Middle frontal gyrus (tissue), 1 donor: ENCODE data around the gene SAMD14.

Source experiments
- DNase-seq: peaks from one replicate; pipeline ENCODE4 v3.0.0-alpha.2; 2015; ENCODE audit warnings: low spot score; ENCODE audit errors: extremely low spot score

SAMD14 gene

DNA sequence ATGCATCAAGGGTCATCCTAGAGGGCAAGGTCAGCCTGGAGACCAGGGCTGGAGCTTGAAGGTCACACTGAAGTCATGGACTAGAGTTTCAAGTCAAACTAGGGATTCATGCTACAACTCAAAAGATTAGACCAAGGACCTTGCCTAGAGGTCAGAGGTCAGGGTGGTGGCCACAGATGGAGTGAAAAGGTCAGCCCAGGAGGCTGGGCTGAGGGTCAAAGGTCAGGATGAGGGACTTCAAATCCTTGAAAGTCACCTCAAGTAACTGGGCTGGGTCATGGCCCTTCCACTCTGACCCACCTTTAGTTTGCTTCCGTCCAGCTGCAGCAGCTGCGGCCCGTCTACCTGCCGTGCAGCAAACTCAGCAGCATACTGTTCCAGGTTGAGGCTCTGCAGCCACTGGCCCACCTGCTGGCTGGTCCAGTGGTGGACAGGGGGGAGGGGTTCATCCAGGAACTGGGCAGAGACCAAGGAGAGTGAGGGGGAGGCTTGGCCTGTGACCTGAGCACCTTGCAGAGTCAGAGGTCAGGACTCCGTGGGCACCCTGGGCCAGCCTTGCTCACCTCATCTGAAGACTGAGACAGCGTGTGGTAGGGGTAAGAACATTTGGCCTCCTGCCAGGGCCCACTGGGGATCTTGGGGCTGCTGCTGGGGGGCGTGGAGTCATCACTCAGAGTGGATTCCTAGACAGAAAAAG lies 16.2 kb downstream of the SAMD14 start:
- no peak for DNase-seq

GRCh38 chr17:50112694-50113093 lies 17.3 kb downstream of the SAMD14 start:
- DNase-seq = no peak

GRCh38 chr17:50111673-50112655 lies 18.0 kb downstream of the SAMD14 start:
- DNase-seq = no peak

DNA sequence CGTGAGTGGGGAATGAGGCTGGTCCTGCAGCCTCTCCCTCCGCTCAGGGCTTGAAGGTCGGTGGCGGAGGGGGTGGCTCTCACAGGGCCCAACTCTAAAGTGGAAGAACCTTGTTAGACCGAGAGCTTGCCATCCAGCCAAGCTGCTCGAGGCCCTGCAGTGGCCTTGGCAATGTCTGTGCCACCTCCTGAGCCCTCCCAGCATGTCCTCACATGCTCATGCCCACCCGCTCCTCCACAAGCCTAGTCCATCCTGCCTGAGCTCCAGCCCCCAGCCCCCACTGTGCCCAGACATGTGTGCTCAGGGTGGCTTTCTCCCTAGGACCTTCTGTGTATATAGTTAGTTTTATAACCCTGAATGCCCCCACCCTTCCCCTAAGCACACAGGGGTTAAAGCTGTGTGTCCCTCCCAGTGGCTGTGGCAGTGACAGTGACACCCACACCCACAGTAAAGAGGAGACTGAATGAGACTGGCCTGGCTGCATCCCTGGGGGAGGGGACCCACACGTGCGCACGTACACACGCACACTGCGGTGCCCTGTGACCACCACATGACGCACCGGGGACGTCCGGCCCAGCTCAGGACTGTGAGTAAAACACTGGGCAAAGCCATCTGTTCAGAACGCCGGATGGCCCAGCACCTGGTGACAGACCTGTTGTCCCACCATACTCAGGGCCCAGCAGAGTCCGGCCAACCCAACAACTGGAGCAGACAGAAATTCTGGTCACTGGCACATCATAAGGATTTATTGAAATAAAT lies 19.2 kb downstream of the SAMD14 start:
- DNase-seq = no peak

GRCh38 chr17:50109785-50110184 lies 20.2 kb downstream of the SAMD14 start:
- no peak for DNase-seq

DNA sequence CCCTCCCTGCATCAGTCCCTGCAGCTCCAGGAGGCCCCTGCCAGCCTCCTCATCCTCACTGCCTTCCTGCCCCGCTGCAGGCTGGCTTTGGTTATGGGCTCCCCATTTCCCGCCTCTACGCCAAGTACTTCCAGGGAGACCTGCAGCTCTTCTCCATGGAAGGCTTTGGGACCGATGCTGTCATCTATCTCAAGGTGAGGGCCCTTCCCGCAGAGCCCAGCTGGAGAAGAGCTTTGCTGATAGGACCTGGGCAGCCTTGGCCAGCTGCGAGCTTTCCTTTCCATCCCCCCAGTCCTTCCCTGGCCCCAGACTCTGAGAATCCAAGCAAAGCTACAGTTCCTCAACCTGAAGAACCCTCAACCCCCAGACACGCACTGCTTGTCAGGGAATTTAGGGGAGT lies 20.8 kb downstream of the SAMD14 start:
- DNase-seq = no peak

- DNase-seq = no peak
Measured at GRCh38 chr17:50108556-50108955, 21.4 kb downstream of the SAMD14 start.

DNA sequence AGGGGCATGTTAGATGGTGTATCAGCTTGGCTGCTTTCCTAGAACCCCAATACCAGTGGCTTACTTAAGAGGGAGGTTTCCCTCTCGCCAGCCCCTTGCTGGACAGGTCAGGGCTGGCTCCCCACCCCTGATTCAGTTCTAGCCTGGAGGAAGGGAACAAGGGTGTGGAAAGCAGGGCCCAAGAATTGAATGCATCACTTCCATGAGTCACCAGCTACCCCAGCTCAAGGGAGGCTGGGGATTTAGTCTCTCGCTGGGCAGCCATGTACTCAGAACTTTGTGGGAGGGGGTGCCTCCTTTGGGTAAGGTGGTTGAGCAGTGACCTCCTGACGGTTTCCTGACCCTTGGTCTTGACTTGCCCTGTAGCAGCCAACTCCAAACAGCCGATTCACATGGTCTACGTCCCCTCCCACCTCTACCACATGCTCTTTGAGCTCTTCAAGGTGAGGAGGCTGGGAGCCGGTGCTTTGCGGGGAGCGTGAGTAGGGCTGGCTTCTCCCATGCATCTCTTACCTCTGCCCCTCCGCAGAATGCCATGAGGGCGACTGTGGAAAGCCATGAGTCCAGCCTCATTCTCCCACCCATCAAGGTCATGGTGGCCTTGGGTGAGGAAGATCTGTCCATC lies 22.1 kb downstream of the SAMD14 start:
- DNase-seq = no peak

DNA sequence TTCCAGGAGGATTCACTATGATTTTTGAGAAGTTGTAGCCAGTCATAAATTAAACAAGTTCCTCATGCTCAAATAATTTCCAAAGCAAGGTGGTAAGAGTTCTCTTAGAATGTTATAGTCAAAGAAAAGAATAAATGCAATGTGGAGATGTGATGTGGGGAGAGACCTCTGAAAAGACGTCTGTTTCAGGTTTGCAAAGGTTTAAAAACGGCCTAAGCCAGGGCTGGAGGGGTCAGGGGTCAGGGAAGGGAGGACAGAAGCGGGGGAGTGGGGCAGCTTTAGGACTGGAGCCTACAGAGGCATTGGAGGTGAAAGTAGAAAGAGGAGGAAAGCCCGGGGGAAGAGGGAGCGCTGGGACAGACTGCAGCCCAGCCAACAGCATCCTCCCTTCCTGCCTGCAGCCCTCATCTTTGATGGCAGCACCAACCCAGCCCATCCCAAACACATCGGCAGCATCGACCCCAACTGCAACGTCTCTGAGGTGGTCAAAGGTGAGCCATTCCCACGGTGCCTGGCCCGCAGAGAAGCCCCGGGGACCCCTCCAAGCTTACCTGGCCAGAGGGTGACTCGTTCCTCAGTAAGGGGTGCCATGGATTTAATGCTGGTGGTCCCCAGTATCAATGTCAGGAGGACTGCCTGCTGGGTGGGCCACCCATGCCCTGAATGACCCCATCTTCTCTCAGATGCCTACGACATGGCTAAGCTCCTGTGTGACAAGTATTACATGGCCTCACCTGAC lies 23.4 kb downstream of the SAMD14 start:
- DNase-seq = no peak

DNA sequence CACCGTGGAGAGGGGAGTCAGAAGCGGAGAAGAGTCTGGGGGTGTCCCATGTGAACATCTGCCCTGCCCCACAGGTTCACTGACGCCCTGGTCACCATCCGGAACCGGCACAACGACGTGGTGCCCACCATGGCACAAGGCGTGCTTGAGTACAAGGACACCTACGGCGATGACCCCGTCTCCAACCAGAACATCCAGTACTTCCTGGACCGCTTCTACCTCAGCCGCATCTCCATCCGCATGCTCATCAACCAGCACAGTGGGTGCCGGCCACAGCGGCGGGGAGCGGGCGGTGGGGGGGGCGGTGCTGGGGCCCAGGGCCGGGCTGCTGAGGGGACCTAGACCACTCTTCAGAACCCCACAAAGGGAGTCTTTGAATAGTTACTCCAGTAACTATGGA lies 24.1 kb downstream of the SAMD14 start:
- DNase-seq = no peak

DNA sequence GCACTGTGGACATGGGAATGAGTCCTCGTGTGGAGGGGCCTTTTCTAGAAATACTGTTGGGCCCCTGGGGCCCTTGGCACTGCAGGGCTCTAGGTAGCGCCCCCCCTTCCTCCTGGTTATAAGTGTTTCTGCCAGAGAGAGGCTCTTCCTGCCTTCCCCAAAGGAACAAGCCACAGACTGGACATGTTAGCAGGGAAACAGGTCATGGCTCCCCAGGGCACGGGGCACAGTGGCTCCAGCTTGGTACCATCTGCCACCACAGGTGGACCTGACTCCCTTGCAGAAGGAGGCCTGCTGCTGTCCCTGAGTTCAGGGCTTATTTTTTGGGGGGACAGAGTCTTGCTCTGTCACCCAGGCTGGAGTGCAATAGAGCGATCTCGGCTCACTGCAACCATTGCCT lies 26.0 kb downstream of the SAMD14 start:
- DNase-seq = no peak

DNA sequence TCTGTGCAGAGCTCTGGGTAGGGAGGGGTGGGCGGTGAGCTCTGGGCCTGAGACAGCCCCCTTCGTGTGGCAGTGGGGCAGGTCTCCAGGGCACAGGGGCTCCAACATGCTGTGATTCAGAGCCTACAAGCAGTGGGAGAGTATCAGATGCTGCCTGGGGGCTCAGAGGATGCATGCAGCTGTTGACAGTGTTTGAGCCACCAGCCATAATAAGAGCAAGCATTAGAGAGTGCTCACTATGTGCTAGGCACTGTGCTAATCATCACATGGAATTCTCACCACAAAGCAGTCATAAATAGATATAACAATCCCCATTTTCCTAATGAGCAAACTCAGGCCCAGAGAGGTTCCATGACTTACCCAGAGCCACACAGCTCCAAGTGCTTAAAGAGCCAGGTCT lies 26.7 kb downstream of the SAMD14 start:
- DNase-seq = no peak

GRCh38 chr17:50102164-50102991 lies 27.6 kb downstream of the SAMD14 start:
- DNase-seq = no peak

DNA sequence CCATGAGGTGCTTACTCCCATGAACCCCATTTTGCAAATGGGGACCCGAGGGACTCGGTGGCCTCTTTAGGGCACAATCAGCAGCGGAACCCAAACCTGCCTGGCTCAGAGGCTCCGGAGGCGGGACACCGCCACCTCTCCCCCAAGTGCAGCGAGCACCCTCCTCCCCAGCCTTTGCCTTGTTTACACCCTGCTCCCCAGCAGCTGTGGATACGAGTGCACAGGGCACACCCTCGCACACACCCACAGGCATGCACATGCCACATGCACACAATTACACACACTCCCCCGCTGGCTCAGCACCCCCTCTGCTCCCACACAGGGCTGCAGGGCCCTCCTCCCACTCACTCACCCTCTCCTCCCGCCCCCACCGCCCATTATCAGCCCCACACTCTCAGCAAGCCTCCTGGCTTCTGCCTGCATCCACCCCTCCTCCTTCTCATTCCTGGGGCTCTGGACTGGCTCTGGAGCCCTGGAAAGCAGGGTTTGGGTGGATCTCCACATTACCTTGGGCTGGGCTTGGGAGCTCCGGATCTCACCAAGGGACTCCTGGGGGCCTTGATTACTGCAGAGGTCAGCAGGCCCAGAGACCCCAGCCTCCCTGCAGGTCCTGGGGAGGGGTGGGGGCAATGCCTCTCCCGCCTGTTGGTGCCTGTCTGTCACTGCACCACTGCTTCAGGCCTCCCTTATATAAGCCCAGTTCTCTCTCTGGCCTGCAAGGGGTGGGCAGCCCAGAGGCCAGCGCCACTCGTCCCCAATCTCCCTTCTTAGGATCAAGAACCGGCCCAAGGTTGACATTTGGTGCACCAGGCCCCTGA lies 28.4 kb downstream of the SAMD14 start:
- DNase-seq = no peak

DNA sequence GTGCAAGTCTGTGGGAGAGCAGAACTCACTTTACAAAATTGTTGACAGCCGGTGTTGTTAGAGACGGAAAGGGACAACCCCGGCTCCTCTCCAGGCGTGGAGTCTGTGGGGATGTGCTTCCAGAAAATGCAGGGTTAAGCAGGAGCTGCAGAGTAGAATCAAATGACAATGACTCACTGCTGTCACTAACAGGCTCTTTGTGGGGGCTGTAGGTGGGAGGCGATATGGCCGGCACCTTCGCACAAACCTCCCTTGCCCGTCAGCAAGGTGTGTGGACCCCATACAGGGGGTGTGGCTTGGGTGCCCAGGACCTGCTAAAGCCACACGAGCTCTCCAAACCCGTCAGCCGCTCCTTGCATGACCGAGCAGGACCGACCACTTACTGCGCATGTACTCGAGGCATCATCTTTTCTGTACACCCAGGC lies 29.0 kb downstream of the SAMD14 start:
- no peak for DNase-seq

- DNase-seq = no peak
Measured at GRCh38 chr17:50100480-50100883, 29.5 kb downstream of the SAMD14 start.

GRCh38 chr17:50099003-50099402 lies 31.0 kb downstream of the SAMD14 start:
- no peak for DNase-seq

GRCh38 chr17:50098583-50098982 lies 31.4 kb downstream of the SAMD14 start:
- DNase-seq = no peak

DNA sequence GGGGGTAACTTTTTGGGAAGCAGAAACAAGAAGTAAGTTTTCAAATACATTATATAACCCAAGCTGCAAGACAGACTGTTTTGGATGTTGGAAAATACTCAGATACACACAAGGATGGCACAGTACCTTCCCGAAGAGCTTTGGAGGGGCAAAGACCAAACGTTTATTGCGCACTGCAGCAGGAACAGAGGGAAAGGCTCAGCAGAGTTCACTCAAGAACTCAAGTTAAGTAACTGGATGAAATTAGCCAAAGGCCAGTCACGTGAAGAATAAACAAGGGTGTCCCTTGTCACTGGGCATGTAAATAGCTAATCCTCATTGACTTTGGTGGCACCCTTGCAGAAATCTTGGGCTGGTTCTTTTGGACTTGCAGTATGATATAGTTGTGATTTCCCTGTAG lies 32.0 kb downstream of the SAMD14 start:
- no peak for DNase-seq
